Fibroblast of pulmonary artery (primary cell): ENCODE data around the gene PDE6A.

ENCODE experiments used
- DNase-seq: peaks from one replicate; pipeline ENCODE4 v3.0.0-alpha.2; 2010; ENCODE audit warnings: low read depth
- H3K4me3 ChIP-seq: replicated peaks from 2 replicates; pipeline ENCODE4 v1.5.1; 2011; ENCODE audit warnings: low read depth, mild to moderate bottlenecking, control low read depth, low read length, moderate library complexity
- TF ChIP-seq, protein P1 (sequence below): IDR thresholded peaks from 2 replicates; pipeline ENCODE4 v1.5.1; 2011; ENCODE audit warnings: mild to moderate bottlenecking, control low read depth, low read length, inconsistent platforms; ENCODE audit errors: missing control alignments

PDE6A gene

DNA sequence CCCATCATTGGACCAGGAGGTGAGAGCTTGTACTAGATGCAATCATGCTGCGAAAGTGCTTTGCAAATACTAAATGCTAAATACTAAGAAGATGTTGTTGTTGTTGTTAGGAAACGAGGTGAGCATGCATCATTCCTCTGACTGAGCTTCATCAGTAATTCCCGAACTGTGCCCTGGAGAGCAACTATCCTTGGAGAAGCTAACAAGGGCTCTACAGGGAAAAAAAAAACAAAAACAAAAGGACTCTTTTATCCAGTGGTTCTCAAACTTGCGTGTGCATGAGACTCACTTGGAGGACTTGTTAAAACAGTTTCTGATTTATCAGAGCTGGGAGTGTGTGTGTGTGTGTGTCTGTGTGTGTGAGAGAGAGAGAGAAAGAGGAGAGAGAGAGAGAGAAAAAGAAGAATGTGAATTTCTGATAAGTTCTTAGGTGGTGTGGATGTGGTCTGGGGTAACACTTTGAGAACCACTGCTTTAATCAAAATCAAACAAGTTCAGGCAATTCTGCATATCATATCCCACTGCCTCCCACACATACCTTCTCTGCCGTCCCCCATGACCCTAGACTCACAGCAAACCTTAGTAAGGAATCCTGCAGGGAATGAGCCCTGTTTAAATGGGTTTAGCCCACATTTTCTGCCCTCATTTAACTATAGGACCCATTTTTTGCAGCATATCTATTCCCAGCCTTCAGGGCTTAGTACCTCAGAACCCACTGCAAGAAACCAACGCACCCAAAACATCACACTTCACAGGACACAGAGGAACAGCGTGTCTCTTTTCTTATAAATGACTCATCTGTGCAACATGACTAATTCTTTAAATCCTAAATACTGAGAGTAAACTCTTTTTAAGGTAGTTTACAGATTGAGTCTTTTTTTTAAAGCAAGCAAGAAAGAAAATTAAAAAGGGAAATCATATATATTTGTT is 48.9 kb downstream of the PDE6A start:
- H3K4me3 ChIP-seq = no peak overlapping the region
- TF ChIP-seq, protein P1, sequence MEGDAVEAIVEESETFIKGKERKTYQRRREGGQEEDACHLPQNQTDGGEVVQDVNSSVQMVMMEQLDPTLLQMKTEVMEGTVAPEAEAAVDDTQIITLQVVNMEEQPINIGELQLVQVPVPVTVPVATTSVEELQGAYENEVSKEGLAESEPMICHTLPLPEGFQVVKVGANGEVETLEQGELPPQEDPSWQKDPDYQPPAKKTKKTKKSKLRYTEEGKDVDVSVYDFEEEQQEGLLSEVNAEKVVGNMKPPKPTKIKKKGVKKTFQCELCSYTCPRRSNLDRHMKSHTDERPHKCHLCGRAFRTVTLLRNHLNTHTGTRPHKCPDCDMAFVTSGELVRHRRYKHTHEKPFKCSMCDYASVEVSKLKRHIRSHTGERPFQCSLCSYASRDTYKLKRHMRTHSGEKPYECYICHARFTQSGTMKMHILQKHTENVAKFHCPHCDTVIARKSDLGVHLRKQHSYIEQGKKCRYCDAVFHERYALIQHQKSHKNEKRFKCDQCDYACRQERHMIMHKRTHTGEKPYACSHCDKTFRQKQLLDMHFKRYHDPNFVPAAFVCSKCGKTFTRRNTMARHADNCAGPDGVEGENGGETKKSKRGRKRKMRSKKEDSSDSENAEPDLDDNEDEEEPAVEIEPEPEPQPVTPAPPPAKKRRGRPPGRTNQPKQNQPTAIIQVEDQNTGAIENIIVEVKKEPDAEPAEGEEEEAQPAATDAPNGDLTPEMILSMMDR = no peak
- DNase-seq = peak; percentile 50

DNA sequence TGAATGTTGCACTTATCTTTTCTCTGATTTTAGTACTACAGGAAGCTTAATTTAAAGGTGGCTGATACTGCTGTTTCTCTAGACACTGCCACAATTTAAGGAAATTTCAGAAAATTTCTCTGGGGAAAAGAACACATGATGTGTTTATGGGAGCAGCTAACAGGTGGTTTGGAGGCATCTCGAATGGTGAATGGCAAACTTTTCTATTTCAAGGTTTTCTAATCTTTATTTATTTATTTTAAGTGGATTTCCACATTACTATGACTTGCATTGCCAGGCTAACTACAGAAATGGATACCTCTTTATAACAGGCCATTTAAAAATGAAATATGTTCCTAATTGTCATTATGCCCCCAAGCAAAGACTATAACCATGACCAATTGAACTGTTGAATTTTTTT is 50.4 kb downstream of the PDE6A start:
- no peak for DNase-seq
- H3K4me3 ChIP-seq = no peak overlapping the region
- TF ChIP-seq, protein P1 = no peak

DNA sequence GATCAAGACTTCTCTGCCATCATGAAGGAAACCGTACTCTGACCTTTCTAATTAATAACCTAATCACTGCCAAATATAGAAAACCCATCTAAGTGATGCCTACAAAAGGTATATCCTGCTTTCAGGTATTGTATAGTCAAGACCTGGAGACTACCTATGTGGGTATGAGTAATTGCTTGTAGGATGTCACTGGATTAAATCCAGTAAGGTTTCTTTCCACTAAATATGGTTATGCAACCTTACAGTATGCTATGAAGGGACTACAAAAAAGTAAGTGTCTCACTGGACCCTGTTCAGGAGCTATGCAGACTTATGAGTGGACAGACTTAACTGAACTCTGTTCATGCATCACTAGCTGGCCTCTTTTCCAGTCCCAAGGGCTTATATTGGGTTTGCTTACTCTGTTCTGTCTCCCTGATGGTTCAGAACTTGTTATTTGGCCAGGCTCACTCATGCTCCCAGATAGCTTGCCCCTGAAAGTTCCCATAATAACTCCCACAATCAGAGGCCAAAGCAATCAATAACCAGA is 51.1 kb downstream of the PDE6A start:
- no peak for DNase-seq
- TF ChIP-seq, protein P1 = no peak
- H3K4me3 ChIP-seq = no peak overlapping the region

DNA sequence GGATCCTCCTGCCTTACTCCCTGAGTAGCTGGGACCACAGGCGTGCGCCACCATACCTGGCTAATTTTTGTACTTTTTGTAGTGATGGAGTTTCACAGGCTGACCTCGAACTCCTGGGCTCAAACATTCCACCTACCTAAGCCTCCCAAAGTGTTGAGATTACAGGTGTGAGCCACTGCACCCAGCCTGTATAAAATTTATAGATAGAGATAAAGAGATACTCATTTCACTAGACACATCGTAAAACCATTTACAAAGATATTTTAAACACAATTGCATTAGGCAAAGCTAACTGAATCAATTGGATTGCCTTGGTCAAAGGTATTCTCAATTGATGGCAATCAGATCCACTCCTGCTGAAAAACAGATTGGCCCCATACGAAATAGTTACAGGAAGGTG is 52.0 kb downstream of the PDE6A start:
- TF ChIP-seq, protein P1 = no peak
- H3K4me3 ChIP-seq = no peak overlapping the region
- no peak for DNase-seq

DNA sequence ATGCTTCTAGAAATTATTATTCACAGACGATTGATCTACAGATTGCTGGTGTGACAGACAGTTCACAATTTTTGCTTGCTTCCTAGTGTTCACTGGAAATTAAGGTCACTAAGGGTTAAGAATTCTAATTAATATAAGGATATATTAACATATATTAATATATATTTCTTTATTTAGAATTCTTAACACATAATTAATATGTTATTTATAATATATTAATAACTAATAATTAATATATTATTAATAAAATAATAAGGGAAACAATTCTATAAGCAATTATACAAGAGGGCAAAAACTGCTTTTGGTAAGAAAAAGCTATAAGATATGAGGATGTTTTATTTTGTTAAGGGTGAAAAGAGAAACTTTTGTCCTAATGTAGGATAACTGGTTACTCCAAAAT is 56.3 kb downstream of the PDE6A start:
- no peak overlapping the region for H3K4me3 ChIP-seq
- DNase-seq = no peak
- TF ChIP-seq, protein P1 = no peak

DNA sequence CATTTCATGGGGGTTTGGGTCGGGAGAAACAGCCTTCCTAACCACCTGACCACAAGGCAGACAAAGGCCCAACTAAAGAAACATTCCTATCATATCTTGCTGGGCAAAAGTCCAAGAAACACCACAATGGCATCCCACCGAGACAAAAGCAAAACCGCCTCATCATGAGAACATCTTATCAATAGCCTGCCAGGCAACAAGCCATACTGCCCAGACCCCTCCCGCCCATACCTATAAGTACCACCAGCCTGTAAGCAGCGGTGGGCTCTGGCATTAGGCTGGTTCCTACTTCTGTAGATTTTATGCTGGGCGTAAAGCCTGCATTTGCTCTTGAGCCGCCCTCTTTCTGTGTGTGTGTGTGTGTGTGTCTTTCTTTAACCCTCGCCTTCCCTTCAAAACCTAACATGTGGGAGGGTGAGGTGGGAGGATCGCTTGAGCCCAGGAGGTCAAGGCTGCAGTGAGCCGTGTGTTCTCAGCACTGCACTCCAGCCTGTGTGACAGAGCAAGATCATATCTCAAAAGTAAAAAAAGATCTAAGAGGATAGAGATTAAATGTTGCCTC is 56.9 kb downstream of the PDE6A start:
- H3K4me3 ChIP-seq = no peak overlapping the region
- TF ChIP-seq, protein P1 = no peak
- DNase-seq = peak; percentile 95
